HFFc6 (cell line): Measurements from ENCODE around the gene SLC35E1. TPM values are rescaled to one million over a fixed set of nuclear protein-coding genes. Genes with fewer than 3 reads are reported as not detected.

Experiments used
- DNase-seq: peaks from one replicate; pipeline ENCODE4 v3.0.0-alpha.2; 2018
- H3K27ac Mint-ChIP-seq: 2 replicates; pipeline ENCODE4 v1.8.0; 2020; ENCODE audit warnings: mild to moderate bottlenecking, mixed read lengths
- H3K27me3 Mint-ChIP-seq: 2 replicates; pipeline ENCODE4 v1.8.0; 2021; ENCODE audit warnings: mild to moderate bottlenecking, moderate library complexity, mixed read lengths; ENCODE audit not compliant: insufficient read depth
- H3K36me3 Mint-ChIP-seq: 2 replicates; pipeline ENCODE4 v1.8.0; 2021; ENCODE audit warnings: low read depth, mixed read lengths
- H3K4me1 Mint-ChIP-seq: 2 replicates; pipeline ENCODE4 v1.8.0; 2020; ENCODE audit warnings: low read depth, mixed read lengths
- H3K4me3 Mint-ChIP-seq: 2 replicates; pipeline ENCODE4 v1.8.0; 2020; ENCODE audit warnings: mild to moderate bottlenecking, moderate library complexity, mixed read lengths
- H3K9me3 Mint-ChIP-seq: 2 replicates; pipeline ENCODE4 v1.8.0; 2020; ENCODE audit warnings: mild to moderate bottlenecking, mixed read lengths
- CTCF ChIP-seq: fragments of 200-600 bp; sonication (generic); IDR thresholded peaks from 2 replicates; pipeline ENCODE4 v1.5.0; 2021; ENCODE audit warnings: antibody characterized with exemption, mild to moderate bottlenecking
- total RNA-seq, 6 experiments: library from RNA; stranded (reverse); fragmentation: NEBNext Ultra II Directional; extraction: Animal tissue kit (Norgen Biotek cat#: 25700); gene quantifications; 2 replicates in 1 of 6; 3 replicates in 5 of 6; pipeline ENCODE4 v1.2.3, GENCODE V29; 2021

Gene SLC35E1
- total RNA-seq, 6 experiments from 2014 or later: 44.2 to 67.1 (median 55.4) TPM

DNA sequence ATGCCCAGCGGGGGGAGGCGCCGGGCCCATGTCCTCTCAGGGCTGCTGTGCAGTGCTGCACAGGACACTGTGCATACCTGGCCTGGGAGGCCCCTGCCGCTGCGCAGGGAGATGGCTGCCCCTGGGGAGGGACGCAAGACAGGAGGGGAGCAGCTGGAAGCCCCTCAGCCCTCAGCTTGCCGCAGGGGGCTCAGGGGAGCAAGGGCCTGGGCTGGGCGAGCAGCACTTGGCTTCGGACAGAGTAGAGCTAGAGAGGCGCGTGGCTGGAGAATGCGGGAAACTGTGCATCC is 40.9 kb downstream of the SLC35E1 start:
- no peaks in the 10 kb centered on the region for H3K9me3 Mint-ChIP-seq
- TF ChIP-seq CTCF: no peak
- H3K4me3 Mint-ChIP-seq: no peak overlapping the region
- H3K4me1 Mint-ChIP-seq: no peaks in the 10 kb centered on the region
- no peak overlapping the region for H3K27ac Mint-ChIP-seq
- peaks cover 9% of the 10 kb centered on the region for H3K36me3 Mint-ChIP-seq
- peaks cover 3% of the 10 kb centered on the region for H3K27me3 Mint-ChIP-seq
- no peak for DNase-seq

DNA sequence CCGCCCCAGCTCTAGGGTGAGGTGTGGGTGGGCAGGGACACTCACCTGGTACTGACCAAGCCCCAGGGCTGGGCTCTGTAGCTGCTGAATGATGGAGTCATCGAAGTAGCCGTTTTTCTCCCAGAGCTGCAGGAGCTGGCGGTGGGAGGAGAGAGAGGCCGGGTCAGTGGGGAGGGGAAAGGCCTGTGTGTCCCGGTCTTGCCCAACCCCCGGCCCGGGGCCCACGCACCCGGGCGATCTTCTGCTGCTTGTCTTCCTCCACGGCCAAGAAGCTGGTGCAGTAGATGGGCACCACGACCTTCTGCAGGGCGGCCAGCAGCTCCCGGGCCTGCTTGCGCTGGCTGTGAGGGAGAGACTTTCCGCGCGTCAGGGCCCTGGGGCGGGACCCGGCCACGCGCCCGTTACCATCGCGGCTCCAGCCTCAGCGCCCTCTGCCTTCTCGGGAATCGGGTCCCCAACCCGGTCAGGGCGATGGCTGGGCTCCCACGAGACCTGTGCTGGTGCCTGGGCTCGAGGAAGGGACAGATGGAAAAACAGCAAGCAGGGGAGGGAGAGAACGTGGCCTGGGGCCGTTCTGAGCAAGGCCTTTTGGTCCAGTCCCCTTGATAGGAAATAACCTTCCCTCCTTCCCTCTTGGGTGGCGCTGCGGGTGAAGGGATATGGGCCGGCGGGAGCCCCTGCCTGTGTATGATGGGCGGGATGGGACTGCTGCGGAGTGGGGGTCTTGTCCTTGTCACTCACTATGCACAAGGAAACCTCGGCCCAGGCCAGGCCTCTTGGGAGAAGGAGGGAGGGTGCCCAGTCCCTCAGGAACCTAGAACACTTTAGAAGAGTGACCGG is 41.5 kb downstream of the SLC35E1 start:
- no peak overlapping the region for H3K27ac Mint-ChIP-seq
- no peak overlapping the region for H3K4me3 Mint-ChIP-seq
- no peak for TF ChIP-seq CTCF
- no peak for DNase-seq
- H3K9me3 Mint-ChIP-seq: no peaks in the 10 kb centered on the region
- no peaks in the 10 kb centered on the region for H3K4me1 Mint-ChIP-seq
- peaks cover 9% of the 10 kb centered on the region for H3K36me3 Mint-ChIP-seq
- peaks cover 3% of the 10 kb centered on the region for H3K27me3 Mint-ChIP-seq

DNA sequence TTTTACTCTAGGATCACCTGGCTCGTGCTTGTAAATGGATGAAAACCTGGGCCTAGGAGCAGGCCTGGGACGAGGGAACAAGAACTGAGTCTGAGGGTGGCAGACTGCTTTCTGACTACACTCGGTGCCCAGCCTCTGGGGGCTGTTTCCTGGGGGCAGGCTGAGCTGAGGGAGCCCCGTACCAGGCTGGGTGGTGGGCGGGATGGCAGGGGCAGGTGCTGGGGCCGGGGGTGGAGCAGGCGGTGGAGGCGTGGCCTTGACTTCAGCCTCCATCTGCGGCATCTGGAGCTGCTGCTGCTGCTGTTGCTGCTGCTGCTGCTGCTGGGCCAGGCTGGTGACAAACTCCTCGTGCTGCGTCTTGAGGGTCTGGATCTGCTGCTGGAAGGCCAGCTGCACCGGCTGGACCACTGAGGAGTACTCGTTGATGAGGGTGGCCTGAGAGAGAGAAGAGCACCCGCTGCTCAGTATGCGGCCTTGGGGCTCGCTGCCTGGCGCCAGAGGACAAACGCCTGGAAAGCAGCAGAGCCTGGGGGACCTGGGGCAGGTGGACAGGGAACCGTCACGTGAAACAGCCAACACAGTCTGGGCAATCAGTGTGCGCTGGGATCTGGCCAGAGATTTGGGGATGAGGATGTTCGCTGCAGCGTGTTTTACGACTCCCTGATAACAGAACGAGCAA is 42.6 kb downstream of the SLC35E1 start:
- Mint-ChIP-seq H3K27ac (no peak overlapping the region), H3K27me3 (peaks cover 3% of the 10 kb centered on the region), H3K4me3 (no peak overlapping the region), H3K9me3 (no peaks in the 10 kb centered on the region), H3K4me1 (no peaks in the 10 kb centered on the region), H3K36me3 (peaks cover 9% of the 10 kb centered on the region)
- no peak for DNase-seq
- TF ChIP-seq CTCF: no peak

DNA sequence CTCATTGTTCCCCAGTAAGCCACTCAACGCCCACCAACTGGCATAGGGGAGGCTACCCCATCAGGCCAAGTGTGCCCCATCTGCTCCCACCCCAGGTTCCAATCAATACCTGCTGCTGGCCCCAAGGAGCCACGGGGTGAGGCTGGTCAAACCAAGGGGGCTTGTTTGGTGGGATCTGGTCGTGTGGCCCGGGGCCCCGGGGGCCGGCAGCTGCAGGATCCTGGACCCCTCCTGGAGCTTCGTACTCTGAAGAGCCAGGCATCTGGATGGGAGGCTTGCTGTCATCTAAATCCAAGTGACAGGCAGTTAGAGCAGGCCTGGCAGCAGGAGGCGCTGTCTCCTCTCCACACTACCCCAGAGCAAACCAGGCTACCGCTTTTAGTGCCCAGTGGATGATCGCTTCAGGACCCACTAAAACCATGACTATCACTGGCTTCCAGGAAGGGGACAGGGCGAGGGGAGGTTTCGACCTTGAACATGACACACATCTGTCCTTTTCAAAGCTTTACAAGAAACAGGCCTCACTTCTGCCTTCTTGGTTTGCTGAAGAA is 44.2 kb downstream of the SLC35E1 start:
- Mint-ChIP-seq H3K4me1 (no peaks in the 10 kb centered on the region), H3K4me3 (no peak overlapping the region), H3K36me3 (peaks cover 18% of the 10 kb centered on the region), H3K27me3 (peaks cover under 1% of the 10 kb centered on the region; the same call in 1 of the 2 replicates), H3K27ac (no peak overlapping the region), H3K9me3 (no peaks in the 10 kb centered on the region)
- DNase-seq: no peak
- peak; percentile 64 for TF ChIP-seq CTCF

- no peak overlapping the region for H3K27ac Mint-ChIP-seq
- H3K9me3 Mint-ChIP-seq: no peaks in the 10 kb centered on the region
- no peak overlapping the region for H3K4me3 Mint-ChIP-seq
- DNase-seq: no peak
- no peak for TF ChIP-seq CTCF
- no peaks in the 10 kb centered on the region for H3K4me1 Mint-ChIP-seq
- H3K27me3 Mint-ChIP-seq: no peaks in the 10 kb centered on the region
- peaks cover 18% of the 10 kb centered on the region for H3K36me3 Mint-ChIP-seq
These were observed 44.8 kb downstream of the SLC35E1 start for GRCh38 chr19:16527334-16527935.
